PC-3 (cell line): Measurements from ENCODE around the gene SYT13.

Experiments
- CTCF ChIP-seq: fragments of 300-600 bp; sonication (generic); conservative IDR thresholded peaks from 2 replicates; pipeline ENCODE4 v1.5.1; 2017; ENCODE audit warnings: antibody characterized with exemption, low read depth, mild to moderate bottlenecking, low read length
- EZH2 ChIP-seq: fragments of 300-600 bp; sonication (generic); IDR thresholded peaks from one replicate; pipeline ENCODE4 v1.6.1; 2017; ENCODE audit warnings: antibody characterized with exemption, mild to moderate bottlenecking, low read length; ENCODE audit not compliant: unreplicated experiment
- EZH2phosphoT487 ChIP-seq: fragments of 300-600 bp; sonication (generic); IDR thresholded peaks from 2 replicates; pipeline ENCODE4 v1.6.1; 2018; ENCODE audit warnings: mild to moderate bottlenecking, antibody characterized with exemption, low read length, borderline replicate concordance

GRCh38 chr11:45216031-45216430 lies 70.1 kb downstream of the SYT13 start:
- TF ChIP-seq CTCF (no peak), EZH2phosphoT487 (no peak), EZH2 (no peak)
